Loucy (cell line): ENCODE results near the gene TEP1.

Source experiments
- H2AFZ ChIP-seq: fragments of 200-600 bp; sonication (generic); 2 replicates; pipeline ENCODE4 v1.6.0; 2016; ENCODE audit warnings: antibody characterized with exemption, mild to moderate bottlenecking, low read length, moderate library complexity
- H3F3A ChIP-seq: fragments of 200-600 bp; 2 replicates; pipeline ENCODE4 v1.6.0; 2016; ENCODE audit warnings: antibody characterized with exemption, low read depth, mild to moderate bottlenecking
- H3K27me3 ChIP-seq: fragments of 200-600 bp; sonication (generic); 2 replicates; pipeline ENCODE4 v1.6.1; 2014; ENCODE audit warnings: low read length, mild to moderate bottlenecking; ENCODE audit not compliant: insufficient read depth, poor library complexity, severe bottlenecking
- H3K36me3 ChIP-seq: fragments of 200-600 bp; sonication (generic); 2 replicates; pipeline ENCODE4 v1.6.1; 2016; ENCODE audit warnings: low read length; ENCODE audit not compliant: insufficient read depth
- H3K4me1 ChIP-seq: fragments of 200-600 bp; sonication (generic); 2 replicates; pipeline ENCODE4 v1.5.1; 2014; ENCODE audit warnings: low read length, mild to moderate bottlenecking; ENCODE audit not compliant: insufficient read depth, poor library complexity, severe bottlenecking
- H3K4me2 ChIP-seq: fragments of 200-600 bp; sonication (generic); 2 replicates; pipeline ENCODE4 v1.6.0; 2014; ENCODE audit warnings: antibody characterized with exemption, low read length, low read depth, mild to moderate bottlenecking; ENCODE audit not compliant: poor library complexity, severe bottlenecking
- H3K4me3 ChIP-seq: fragments of 200-600 bp; sonication (generic); 2 replicates; pipeline ENCODE4 v1.5.1; 2014; ENCODE audit warnings: low read length, mild to moderate bottlenecking, mixed read lengths; ENCODE audit not compliant: poor library complexity, severe bottlenecking
- H3K79me2 ChIP-seq: fragments of 200-600 bp; sonication (generic); 2 replicates; pipeline ENCODE4 v1.6.1; 2014; ENCODE audit warnings: low read length; ENCODE audit not compliant: insufficient read depth
- H3K9ac ChIP-seq: fragments of 200-600 bp; sonication (generic); 2 replicates; pipeline ENCODE4 v1.6.0; 2014; ENCODE audit warnings: mild to moderate bottlenecking, low read depth, low read length, moderate library complexity; ENCODE audit not compliant: poor library complexity, severe bottlenecking
- H3K9me2 ChIP-seq: fragments of 200-600 bp; sonication (generic); replicated peaks from 2 replicates; pipeline ENCODE4 v1.6.1; 2016; ENCODE audit warnings: low read depth, low read length, mixed read lengths
- H3K9me3 ChIP-seq: fragments of 200-600 bp; sonication (generic); 2 replicates; pipeline ENCODE4 v1.6.1; 2014; ENCODE audit warnings: mild to moderate bottlenecking, antibody characterized with exemption, low read length, low read depth; ENCODE audit not compliant: insufficient read depth
- H4K20me1 ChIP-seq: fragments of 200-600 bp; sonication (generic); 2 replicates; pipeline ENCODE4 v1.6.0; 2014; ENCODE audit warnings: antibody characterized with exemption, low read length, mild to moderate bottlenecking; ENCODE audit not compliant: insufficient read depth, poor library complexity, severe bottlenecking
- EZH2phosphoT487 ChIP-seq: fragments of 200-600 bp; IDR thresholded peaks from 2 replicates; pipeline ENCODE4 v1.6.1; 2018; ENCODE audit warnings: antibody characterized with exemption, mild to moderate bottlenecking, moderate library complexity, borderline replicate concordance
- TF ChIP-seq, protein P1 (sequence below): fragments of 200-600 bp; sonication (generic); conservative IDR thresholded peaks from 2 replicates; pipeline ENCODE4 v1.5.1; 2014; ENCODE audit warnings: mild to moderate bottlenecking, antibody characterized with exemption, low read length

Gene TEP1

GRCh38 chr14:20400589-20400964 is 12.7 kb downstream of the TEP1 start:
- Histone ChIP-seq H3K4me1 (peaks cover 11% of the 10 kb centered on the region), H2AFZ (no peak overlapping the region), H3K4me3 (no peak overlapping the region), H3K79me2 (no peaks in the 10 kb centered on the region), H3K36me3 (peaks cover 40% of the 10 kb centered on the region; the same call in 1 of the 2 replicates), H3K9me2 (no peaks in the 10 kb centered on the region), H4K20me1 (no peaks in the 10 kb centered on the region), H3F3A (no peaks in the 10 kb centered on the region), H3K27me3 (no peaks in the 10 kb centered on the region), H3K9ac (no peak overlapping the region), H3K9me3 (no peaks in the 10 kb centered on the region), H3K4me2 (no peak overlapping the region)
- TF ChIP-seq EZH2phosphoT487 = no peak
- TF ChIP-seq, protein P1, sequence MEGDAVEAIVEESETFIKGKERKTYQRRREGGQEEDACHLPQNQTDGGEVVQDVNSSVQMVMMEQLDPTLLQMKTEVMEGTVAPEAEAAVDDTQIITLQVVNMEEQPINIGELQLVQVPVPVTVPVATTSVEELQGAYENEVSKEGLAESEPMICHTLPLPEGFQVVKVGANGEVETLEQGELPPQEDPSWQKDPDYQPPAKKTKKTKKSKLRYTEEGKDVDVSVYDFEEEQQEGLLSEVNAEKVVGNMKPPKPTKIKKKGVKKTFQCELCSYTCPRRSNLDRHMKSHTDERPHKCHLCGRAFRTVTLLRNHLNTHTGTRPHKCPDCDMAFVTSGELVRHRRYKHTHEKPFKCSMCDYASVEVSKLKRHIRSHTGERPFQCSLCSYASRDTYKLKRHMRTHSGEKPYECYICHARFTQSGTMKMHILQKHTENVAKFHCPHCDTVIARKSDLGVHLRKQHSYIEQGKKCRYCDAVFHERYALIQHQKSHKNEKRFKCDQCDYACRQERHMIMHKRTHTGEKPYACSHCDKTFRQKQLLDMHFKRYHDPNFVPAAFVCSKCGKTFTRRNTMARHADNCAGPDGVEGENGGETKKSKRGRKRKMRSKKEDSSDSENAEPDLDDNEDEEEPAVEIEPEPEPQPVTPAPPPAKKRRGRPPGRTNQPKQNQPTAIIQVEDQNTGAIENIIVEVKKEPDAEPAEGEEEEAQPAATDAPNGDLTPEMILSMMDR = no peak

- no peaks in the 10 kb centered on the region for H3K9me3 ChIP-seq
- H3K4me1 ChIP-seq = peaks cover 7% of the 10 kb centered on the region
- H4K20me1 ChIP-seq = no peaks in the 10 kb centered on the region
- no peak overlapping the region for H3K4me3 ChIP-seq
- no peak overlapping the region for H2AFZ ChIP-seq
- H3K79me2 ChIP-seq = no peaks in the 10 kb centered on the region
- H3K9me2 ChIP-seq = no peaks in the 10 kb centered on the region
- H3K9ac ChIP-seq = no peak overlapping the region
- no peak for TF ChIP-seq EZH2phosphoT487
- TF ChIP-seq, protein P1 = no peak
- peaks cover 34% of the 10 kb centered on the region; the same call in 1 of the 2 replicates for H3K36me3 ChIP-seq
- no peak overlapping the region for H3K4me2 ChIP-seq
- no peaks in the 10 kb centered on the region for H3K27me3 ChIP-seq
- H3F3A ChIP-seq = no peaks in the 10 kb centered on the region
These were observed 15.8 kb downstream of the TEP1 start for GRCh38 chr14:20397511-20397910.

GRCh38 chr14:20391505-20391904 is 21.8 kb downstream of the TEP1 start:
- Histone ChIP-seq H3K9me3 (no peaks in the 10 kb centered on the region), H3K36me3 (peaks cover 69% of the 10 kb centered on the region; the same call in 1 of the 2 replicates), H3F3A (no peaks in the 10 kb centered on the region), H3K9me2 (no peaks in the 10 kb centered on the region), H3K9ac (no peak overlapping the region), H3K4me1 (no peaks in the 10 kb centered on the region), H4K20me1 (no peaks in the 10 kb centered on the region), H3K27me3 (no peaks in the 10 kb centered on the region), H3K4me3 (no peak overlapping the region), H3K79me2 (no peaks in the 10 kb centered on the region), H2AFZ (no peak overlapping the region), H3K4me2 (no peak overlapping the region)
- TF ChIP-seq, protein P1 = no peak
- TF ChIP-seq EZH2phosphoT487 = no peak
